HepG2 (cell line): ENCODE measurements around the gene PDE4C. TPM values are rescaled to one million over a fixed set of nuclear protein-coding genes. Genes with fewer than 3 reads are reported as not detected.

Experiments used
- ASH2L ChIP-seq: fragments of 300-600, 200-600 bp; sonication (generic); IDR thresholded peaks from 2 replicates; pipeline ENCODE4 v1.7.0; 2017; ENCODE audit warnings: low read depth, mild to moderate bottlenecking, moderate library complexity, mixed read lengths, low read length; ENCODE audit not compliant: insufficient read length
- BRD4 ChIP-seq: sonication (generic); formaldehyde crosslinking; IDR thresholded peaks from 2 replicates; pipeline ENCODE4 v1.4.0; 2020; ENCODE audit warnings: missing genetic modification reagents
- CENPT ChIP-seq: sonication (generic); formaldehyde crosslinking; IDR thresholded peaks from 2 replicates; pipeline ENCODE4 v1.8.0; 2022; ENCODE audit warnings: low read depth, mild to moderate bottlenecking, moderate library complexity, missing genetic modification reagents
- IRX3 ChIP-seq: sonication (generic); formaldehyde crosslinking; IDR thresholded peaks from 2 replicates; pipeline ENCODE4 v1.8.1; 2023; ENCODE audit warnings: mild to moderate bottlenecking, low read depth, missing genetic modification reagents, borderline replicate concordance
- ISX ChIP-seq: sonication (generic); formaldehyde crosslinking; conservative IDR thresholded peaks from 2 replicates; pipeline ENCODE4 v1.5.0; 2020; ENCODE audit warnings: missing genetic modification reagents
- KAT7 ChIP-seq: IDR thresholded peaks from 2 replicates; pipeline ENCODE4 v1.6.1; 2018; ENCODE audit warnings: borderline replicate concordance, missing compliant biosample characterization
- KLF12 ChIP-seq: sonication (generic); formaldehyde crosslinking; IDR thresholded peaks from 2 replicates; pipeline ENCODE4 v1.4.0; 2020; ENCODE audit warnings: missing genetic modification reagents, borderline replicate concordance
- KLF9 ChIP-seq: IDR thresholded peaks from 2 replicates; pipeline ENCODE4 v1.6.1; 2016; ENCODE audit warnings: low read depth
- MEF2D ChIP-seq: sonication (generic); formaldehyde crosslinking; IDR thresholded peaks from 2 replicates; pipeline ENCODE4 v1.5.1; 2020; ENCODE audit warnings: mild to moderate bottlenecking, missing genetic modification reagents
- MXD1 ChIP-seq: sonication (generic); formaldehyde crosslinking; IDR thresholded peaks from 2 replicates; pipeline ENCODE4 v1.4.0; 2020; ENCODE audit warnings: mild to moderate bottlenecking, missing genetic modification reagents
- NCOR1 ChIP-seq: fragments of 200-600 bp; sonication (generic); IDR thresholded peaks from 2 replicates; pipeline ENCODE4 v1.7.0; 2017; ENCODE audit warnings: antibody characterized with exemption, low read length, borderline replicate concordance
- NR3C1 ChIP-seq: sonication (generic); formaldehyde crosslinking; IDR thresholded peaks from 2 replicates; pipeline ENCODE4 v1.4.0; 2020; ENCODE audit warnings: missing genetic modification reagents
- SRSF9 ChIP-seq: fragments of 200-400 bp; formaldehyde crosslinking; IDR thresholded peaks from 2 replicates; pipeline ENCODE4 v1.6.1; 2018; ENCODE audit warnings: borderline replicate concordance, mild to moderate bottlenecking, low read depth, low read length; ENCODE audit not compliant: insufficient read depth, poor library complexity, severe bottlenecking
- TFAP4 ChIP-seq: sonication (generic); IDR thresholded peaks from 2 replicates; pipeline ENCODE4 v1.6.1; 2016; ENCODE audit warnings: low read depth, borderline replicate concordance
- ZBTB44 ChIP-seq: sonication (generic); formaldehyde crosslinking; IDR thresholded peaks from 2 replicates; pipeline ENCODE4 v1.4.0; 2020; ENCODE audit warnings: missing genetic modification reagents
- ZFP91 ChIP-seq: sonication (generic); formaldehyde crosslinking; IDR thresholded peaks from 2 replicates; pipeline ENCODE4 v1.9.0; 2022; ENCODE audit warnings: missing genetic modification reagents, mild to moderate bottlenecking, borderline replicate concordance
- ZMYM3 ChIP-seq: sonication (generic); formaldehyde crosslinking; IDR thresholded peaks from 2 replicates; pipeline ENCODE4 v1.5.1; 2020; ENCODE audit warnings: mild to moderate bottlenecking, missing genetic modification reagents
- ZNF20 ChIP-seq: sonication (generic); formaldehyde crosslinking; IDR thresholded peaks from 2 replicates; pipeline ENCODE4 v1.4.0; 2020; ENCODE audit warnings: mild to moderate bottlenecking, moderate library complexity, missing genetic modification reagents
- ZNF333 ChIP-seq: sonication (generic); formaldehyde crosslinking; IDR thresholded peaks from 2 replicates; pipeline ENCODE4 v1.4.0; 2020; ENCODE audit warnings: mild to moderate bottlenecking, missing genetic modification reagents, borderline replicate concordance
- ZNF33B ChIP-seq: sonication (generic); formaldehyde crosslinking; IDR thresholded peaks from 2 replicates; pipeline ENCODE4 v1.5.1; 2020; ENCODE audit warnings: mild to moderate bottlenecking, missing genetic modification reagents
- ZNF777 ChIP-seq: sonication (generic); formaldehyde crosslinking; IDR thresholded peaks from 2 replicates; pipeline ENCODE4 v1.4.0; 2020; ENCODE audit warnings: missing genetic modification reagents
- ZNF788 ChIP-seq: sonication (generic); formaldehyde crosslinking; IDR thresholded peaks from 2 replicates; pipeline ENCODE4 v1.5.0; 2020; ENCODE audit warnings: mild to moderate bottlenecking, missing genetic modification reagents, borderline replicate concordance
- ZSCAN22 ChIP-seq: sonication (generic); formaldehyde crosslinking; IDR thresholded peaks from 2 replicates; pipeline ENCODE4 v1.4.0; 2020; ENCODE audit warnings: mild to moderate bottlenecking, missing genetic modification reagents
- ZSCAN9 ChIP-seq: IDR thresholded peaks from 2 replicates; pipeline ENCODE4 v1.6.1; 2016; ENCODE audit warnings: borderline replicate concordance
- polyA plus RNA-seq, 8 experiments: library from polyadenylated mRNA; depleted of rRNA in 3 of 8; stranded (reverse) in 7 of 8; unstranded in 1 of 8; fragments of >200 nt; fragmentation: Illumina TruSeq in 4 of 8; extraction: Trizol in 4 of 8; gene quantifications; 2 replicates each; pipeline versions ENCODE4 v1.2.1 to v1.2.3, GENCODE V29; 2011 to 2016; ENCODE audit warnings: low read depth in 4 of 8, missing spikeins in 1 of 8, mixed read lengths in 1 of 8; ENCODE audit not compliant: insufficient read depth in 1 of 8
- total RNA-seq, 5 experiments: library from RNA; depleted of rRNA; stranded (reverse); fragments of >200 nt; fragmentation: Illumina TruSeq; extraction: Trizol; gene quantifications; 2 replicates each; pipeline ENCODE4 v1.2.3, GENCODE V29; 2016; ENCODE audit warnings: low read depth in 1 of 5
- TF ChIP-seq, protein P1 (sequence below): sonication (generic); formaldehyde crosslinking; IDR thresholded peaks from 2 replicates; pipeline ENCODE4 v1.5.1; 2020; ENCODE audit warnings: missing genetic modification reagents, mild to moderate bottlenecking, borderline replicate concordance

PDE4C gene
- total and polyA plus RNA-seq, 2 of the 13 experiments (the other 11 are each of a cell fraction or from before 2014, with no cell fraction given): 1.4 to 14.0 TPM

GRCh38 chr19:18203863-18204393 is 22.3 kb downstream of the PDE4C start, which contains the start of gene RAB3A (continued):
- 0 out of 2 replicates have a peak, but pooled peaks have one; percentile 55 for TF ChIP-seq KLF12
- no peak for TF ChIP-seq KLF9 (CRISPR knock-in tag)
- no peak for TF ChIP-seq CENPT
- TF ChIP-seq ZNF777: 0 out of 2 replicates have a peak, but pooled peaks have one; percentile 41
- no peak for TF ChIP-seq ZBTB44
- TF ChIP-seq KAT7 (CRISPR knock-in tag): no peak
- no peak for TF ChIP-seq NR3C1
- peak; percentile 72; the same call in 1 of the 2 replicates for TF ChIP-seq ZNF333 (CRISPR knock-in tag)
- no peak for TF ChIP-seq ZNF33B
- TF ChIP-seq IRX3 (CRISPR knock-in tag): no peak
- TF ChIP-seq, protein P1, sequence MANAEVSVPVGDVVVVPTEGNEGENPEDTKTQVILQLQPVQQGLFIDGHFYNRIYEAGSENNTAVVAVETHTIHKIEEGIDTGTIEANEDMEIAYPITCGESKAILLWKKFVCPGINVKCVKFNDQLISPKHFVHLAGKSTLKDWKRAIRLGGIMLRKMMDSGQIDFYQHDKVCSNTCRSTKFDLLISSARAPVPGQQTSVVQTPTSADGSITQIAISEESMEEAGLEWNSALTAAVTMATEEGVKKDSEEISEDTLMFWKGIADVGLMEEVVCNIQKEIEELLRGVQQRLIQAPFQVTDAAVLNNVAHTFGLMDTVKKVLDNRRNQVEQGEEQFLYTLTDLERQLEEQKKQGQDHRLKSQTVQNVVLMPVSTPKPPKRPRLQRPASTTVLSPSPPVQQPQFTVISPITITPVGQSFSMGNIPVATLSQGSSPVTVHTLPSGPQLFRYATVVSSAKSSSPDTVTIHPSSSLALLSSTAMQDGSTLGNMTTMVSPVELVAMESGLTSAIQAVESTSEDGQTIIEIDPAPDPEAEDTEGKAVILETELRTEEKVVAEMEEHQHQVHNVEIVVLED (CRISPR knock-in tag): peak; percentile 60; the same call in 1 of the 2 replicates
- TF ChIP-seq ASH2L: peak; percentile 40
- no peak for TF ChIP-seq MEF2D (CRISPR knock-in tag)
- TF ChIP-seq ZSCAN22: no peak
- no peak for TF ChIP-seq BRD4
- TF ChIP-seq ZNF20 (CRISPR knock-in tag): no peak
- TF ChIP-seq ZSCAN9 (CRISPR knock-in tag): no peak
- no peak; the same call in 1 of the 2 replicates for TF ChIP-seq MXD1
- no peak for TF ChIP-seq ISX
- TF ChIP-seq SRSF9: no peak
- TF ChIP-seq ZNF788 (CRISPR knock-in tag): peak; percentile 95; the same call in 1 of the 2 replicates
- TF ChIP-seq NCOR1: peak; percentile 8; the same call in 1 of the 2 replicates
- TF ChIP-seq ZFP91 (CRISPR knock-in tag): no peak; the same call in 1 of the 2 replicates
- TF ChIP-seq TFAP4: 0 out of 2 replicates have a peak, but pooled peaks have one; percentile 35
- TF ChIP-seq ZMYM3 (CRISPR knock-in tag): no peak
